NCI-H2081 (cell line): ENCODE data around the gene NUTM2G.
"Not testable (repeated sequence)": the region's sequence is repeated elsewhere in the genome, so short reads cannot be mapped to it uniquely, and the experiment has no call there.

Experiments used
- DNase-seq, 2 experiments: peaks; one replicate each; lab custom pipeline; 2025; lab: John Stamatoyannopoulos, UW

NUTM2G gene, protein sequence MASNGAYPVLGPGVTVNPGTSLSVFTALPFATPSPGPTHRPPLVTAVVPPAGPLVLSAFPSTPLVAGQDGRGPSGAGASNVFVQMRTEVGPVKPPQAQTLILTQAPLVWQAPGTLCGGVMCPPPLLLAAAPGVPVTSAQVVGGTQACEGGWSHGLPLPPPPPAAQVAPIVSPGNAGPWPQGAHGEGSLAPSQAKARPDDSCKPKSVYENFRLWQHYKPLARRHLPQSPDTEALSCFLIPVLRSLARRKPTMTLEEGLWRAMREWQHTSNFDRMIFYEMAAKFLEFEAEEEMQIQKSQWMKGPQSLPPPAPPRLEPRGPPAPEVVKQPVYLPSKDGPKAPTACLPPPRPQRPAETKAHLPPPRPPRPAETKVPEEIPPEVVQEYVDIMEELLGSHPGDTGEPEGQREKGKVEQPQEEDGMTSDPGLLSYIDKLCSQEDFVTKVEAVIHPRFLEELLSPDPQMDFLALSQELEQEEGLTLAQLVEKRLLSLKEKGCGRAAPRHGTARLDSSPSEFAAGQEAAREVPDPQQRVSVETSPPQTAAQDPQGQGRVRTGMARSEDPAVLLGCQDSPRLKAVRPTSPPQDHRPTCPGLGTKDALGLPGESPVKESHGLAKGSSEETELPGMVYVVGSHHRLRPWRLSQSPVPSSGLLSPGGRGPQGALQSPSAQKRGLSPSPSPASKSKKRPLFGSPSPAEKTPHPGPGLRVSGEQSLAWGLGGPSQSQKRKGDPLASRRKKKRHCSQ

DNA sequence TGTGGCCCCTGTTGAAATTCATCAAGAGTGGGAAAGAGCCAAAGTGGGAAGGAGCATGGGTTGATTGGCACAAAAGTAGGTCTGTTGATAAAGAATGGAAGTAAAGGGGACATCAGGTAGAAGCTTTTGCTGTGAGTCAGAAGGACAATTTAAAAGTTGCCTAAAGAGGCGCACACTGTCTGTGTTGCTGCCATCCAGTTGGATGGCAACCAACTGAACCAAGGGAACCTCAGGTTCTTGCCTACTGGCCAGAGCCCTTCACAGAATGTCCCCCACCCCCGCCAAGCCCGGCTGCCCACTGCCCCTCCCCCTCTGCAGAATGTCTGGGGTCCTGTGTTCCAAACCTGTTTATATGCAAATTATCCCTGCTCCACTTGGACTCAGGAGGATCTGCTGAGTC lies at the start of gene NUTM2G:
Gene NUTM2G (plus strand): TSS at position 301 of the 400 bp plus-strand sequence. CDS start 182 bp downstream, outside the sequence.
- DNase-seq: not testable (repeated sequence)

DNA sequence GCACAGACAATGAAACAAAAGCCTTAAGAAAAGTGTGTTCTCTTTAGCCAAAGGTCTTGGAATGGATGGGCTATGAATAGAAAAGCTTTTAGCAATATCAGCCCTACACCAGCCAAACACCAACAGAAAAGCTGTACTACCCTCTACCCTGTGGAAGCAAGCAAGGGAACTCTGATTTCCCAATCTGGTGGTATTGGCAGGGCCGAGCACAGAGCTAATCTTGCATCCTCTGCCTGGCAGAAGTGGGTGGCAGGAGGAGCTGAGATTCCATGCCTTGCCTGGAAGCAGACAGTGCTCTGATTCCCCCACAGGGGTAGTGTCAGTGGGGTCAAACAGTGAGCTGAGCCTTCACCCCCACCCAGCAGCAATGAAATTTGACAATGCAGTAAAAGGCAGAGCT lies 44.7 kb upstream of the NUTM2G start:
- no peak for DNase-seq

DNA sequence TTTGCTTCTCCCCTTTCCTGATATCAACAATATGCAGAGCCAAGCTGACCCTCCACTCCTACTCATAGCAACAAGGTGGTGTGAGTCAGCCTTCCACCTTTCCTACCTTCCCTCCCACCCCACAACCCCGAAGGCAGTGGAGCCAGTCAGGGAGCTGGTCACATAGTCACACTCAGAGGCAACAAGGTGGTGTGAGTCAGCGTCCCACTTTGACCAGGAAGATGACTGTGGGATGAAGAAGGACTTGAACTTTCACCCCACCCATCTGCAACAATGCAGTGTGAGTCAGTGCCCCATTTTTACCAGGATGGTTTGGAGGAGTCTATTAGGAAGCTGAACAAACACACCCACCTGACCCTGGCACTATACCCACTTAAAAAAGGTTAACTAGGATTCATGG lies 44.2 kb upstream of the NUTM2G start:
- no peak for DNase-seq

DNA sequence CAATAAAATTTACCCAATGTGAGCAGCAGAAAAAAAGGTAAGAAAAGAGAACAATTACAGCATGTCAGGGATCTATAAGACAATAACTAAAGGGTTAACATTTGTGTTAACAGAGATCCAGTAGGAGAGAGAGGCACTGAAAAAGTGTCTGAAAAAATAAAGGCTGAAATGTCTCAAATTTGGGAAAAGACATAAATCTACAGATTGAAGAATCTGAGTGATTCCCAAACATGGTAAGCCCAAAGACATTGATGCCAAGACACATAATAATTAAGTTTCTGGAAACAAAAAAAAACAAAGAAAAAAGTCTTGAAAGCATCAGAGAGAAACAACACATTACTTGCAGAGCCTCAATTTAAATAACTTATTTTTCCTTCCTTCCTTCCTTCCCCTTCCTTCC lies 43.2 kb upstream of the NUTM2G start:
- no peak for DNase-seq

DNA sequence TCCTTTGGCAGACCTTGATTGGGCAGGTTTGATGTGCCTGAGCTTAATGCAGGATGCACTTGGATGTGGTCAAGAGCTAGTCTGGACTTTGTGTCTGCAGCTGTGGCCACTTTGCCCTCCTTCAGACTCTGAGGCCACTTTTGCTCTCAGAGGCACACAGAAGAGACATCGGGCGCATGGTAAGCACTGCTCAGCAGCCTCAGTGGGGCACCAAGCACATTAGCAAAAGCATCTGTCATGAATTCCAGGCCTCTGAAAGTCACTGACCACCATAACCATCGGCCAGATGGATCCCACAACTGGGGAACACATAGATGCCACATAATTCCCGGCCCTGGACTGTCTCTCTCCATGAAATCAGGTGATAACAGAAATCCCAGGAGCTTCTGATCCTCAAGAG lies 40.1 kb upstream of the NUTM2G start:
- DNase-seq: no peak

DNA sequence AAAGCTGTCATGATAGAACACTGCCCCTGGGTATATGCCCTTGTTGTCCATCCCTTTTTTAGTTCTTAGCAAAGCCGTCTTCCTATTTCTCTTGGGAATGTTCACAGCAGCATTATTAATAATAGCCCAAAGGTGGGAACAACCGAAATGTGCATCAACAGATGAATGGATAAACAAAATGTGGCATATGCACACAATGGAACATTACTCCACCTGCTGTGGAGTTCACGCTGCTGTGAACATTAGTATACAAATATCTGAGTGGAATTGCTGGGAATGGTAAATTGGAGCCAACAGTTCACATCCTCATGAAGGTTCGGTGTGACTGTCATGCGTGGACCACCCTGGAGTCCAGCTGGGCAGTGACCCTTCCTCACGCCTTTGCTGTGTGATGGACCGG lies 36.5 kb upstream of the NUTM2G start:
- no peak for DNase-seq

DNA sequence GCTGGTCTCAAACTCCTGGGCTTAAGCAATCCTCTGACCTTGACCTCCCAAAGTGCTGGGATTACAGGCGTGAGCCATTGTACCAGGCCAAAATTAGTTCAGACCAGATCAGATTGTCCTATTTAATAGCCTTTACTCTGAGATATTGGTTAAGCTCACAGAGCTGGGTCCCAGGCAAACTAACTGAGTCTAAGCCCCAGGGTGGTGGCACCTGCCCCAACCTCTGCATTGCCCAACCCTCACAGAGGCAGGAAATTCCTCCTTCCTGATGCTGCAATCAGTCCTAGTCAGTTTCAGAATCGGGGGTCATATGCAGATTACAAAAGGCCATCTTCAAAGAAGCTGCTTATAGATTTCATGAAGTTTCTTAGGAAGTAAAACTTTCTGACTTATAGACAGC lies 28.6 kb upstream of the NUTM2G start:
- DNase-seq: not testable (repeated sequence)

DNA sequence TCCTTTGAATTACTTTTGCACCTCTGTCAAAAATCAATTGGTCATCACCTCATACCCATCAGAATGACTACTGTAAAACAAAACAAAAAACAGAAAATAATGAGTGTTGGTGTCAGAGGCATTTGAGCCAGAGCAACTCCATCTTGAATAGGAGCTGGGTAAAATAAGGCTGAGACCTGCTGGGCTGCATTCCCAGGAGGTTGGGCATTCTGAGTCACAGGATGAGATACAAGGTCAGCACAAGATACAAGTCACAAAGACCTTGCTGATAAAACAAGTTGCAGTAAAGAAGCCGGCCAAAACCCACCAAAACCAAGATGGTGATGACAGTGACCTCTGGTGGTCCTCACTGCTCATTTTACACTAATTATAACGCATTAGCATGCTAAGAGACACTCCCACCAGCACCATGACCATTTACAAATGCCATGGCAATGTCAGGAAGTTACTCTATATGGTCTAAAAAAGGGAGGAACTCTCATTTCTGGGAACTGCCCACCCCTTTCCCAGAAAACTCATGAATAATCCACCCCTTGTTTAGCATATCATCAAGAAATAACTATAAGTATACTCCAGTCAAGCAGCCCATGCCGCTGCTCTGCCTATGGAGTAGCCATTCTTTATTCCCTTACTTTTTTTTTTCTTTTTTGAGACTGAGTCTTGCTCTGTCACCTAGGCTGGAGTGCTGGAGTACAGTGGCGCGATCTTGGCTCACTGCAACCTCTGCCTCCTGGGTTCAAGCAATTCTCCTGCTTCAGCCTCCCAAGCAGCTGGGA lies 23.5 kb upstream of the NUTM2G start:
- not testable (repeated sequence) for DNase-seq

DNA sequence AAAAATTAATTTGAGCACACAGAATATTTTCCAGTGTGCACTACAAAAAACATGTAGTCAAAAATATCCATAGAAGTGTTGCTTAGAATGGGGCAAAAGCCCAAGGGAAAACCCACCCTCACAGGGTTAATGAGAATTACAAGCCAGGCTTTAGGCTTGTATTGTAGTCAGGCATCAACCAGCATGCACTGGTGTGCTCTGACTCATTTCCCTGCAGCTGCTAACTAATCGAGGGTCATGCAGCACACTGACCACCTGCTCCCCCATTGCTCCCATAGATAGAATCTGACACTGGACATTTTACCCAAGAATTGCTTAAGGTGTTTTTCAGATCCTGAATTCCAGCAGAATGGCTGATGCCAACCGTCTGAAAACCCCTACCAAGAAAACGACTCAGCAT lies 20.2 kb upstream of the NUTM2G start:
- not testable (repeated sequence) for DNase-seq

DNA sequence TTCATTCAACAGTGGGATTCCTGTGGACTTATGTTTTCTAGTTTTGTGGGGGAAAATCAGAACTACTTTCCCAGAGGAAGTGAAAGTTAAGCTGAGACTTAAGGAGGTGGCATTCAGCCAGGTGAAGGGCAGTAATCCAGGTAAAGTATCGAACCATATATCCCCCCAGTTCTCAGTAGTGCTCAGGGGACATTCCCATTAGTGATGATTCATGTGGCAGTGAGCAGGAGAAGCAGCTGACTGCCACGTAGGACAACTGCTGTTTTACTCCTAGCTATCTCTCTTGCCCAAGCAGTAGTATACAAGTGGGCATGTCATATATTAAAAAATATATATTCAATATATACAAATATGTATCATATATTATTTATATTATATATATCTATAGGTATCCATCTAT lies 13.1 kb upstream of the NUTM2G start:
- DNase-seq: not testable (repeated sequence)

DNA sequence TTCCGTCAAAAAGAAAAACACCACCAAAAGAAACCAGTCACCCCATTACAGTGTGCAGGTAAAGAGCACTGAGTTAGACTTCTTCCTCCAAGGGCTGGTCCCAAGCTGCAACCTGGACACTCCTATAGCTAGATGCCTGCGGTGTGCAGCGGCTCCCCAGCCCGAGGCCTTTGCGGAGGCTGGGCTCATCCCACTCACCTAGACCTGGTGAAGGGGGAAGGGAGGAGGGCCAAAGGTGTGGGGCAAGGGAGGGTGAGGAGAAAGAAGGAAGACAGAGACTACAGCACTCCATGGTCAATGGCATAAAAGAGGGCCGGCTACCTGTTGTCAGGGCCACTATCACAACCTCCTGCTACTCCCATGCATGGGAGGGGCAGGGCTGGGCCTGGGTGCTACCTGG lies 12.1 kb upstream of the NUTM2G start:
- DNase-seq: not testable (repeated sequence)

DNA sequence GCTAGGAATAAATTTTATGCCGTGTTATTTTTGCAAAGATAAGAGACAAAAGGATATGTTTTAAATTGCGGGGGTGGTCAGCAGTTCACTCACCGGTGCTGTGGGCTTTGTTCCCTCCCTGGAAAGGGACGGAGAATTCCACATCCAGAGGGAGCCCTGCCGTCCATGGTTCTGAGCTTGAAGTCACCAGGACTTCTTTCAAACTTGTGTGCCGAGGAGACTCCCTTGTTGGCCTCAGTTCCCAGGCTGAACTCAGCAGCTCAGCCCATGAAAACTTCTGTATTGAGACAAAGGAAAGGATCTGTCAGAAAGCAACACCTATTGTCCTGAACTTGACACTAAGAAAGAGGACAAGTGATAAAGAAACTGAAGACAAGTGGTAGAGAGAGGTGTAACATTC lies 10.1 kb upstream of the NUTM2G start:
- DNase-seq: not testable (repeated sequence)

DNA sequence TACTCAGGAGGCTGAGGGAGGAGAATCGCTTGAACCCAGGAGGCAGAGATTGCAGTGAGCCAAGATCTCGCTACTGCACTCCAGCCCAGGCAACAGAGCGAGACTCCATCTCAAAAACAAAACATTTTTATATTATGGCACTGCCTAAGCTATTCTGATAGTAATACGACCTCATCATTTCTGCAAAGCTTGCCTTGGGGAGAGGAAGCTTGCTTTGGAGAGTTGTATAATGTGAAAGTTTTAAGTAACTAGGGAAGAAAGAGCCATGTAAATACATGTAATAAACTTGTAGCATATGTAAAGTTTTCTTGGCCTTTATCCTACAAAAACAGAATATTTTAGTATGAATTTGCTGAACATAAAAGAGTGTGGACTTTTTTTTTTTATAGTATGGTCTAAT lies 7.8 kb upstream of the NUTM2G start:
- DNase-seq: not testable (repeated sequence)

DNA sequence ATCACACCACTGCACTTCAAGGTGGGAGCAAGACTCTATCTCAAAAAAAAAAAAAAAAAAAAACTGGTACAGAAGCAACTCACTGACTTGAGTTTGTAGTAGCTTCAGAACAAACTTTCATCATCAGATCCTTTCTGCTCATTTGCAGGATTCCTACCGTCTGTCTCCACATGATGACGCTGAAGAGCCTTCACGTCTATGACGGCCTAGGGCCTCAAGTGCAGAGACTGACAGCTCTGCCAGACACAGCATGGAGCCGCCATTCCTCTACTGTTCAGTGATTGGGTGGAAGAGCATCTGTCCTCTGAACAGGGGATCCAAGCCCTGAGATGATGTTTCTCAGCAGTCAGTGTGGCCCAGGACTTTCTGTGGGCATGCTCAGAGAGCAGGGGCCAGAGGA lies 3.1 kb upstream of the NUTM2G start:
- not testable (repeated sequence) for DNase-seq

DNA sequence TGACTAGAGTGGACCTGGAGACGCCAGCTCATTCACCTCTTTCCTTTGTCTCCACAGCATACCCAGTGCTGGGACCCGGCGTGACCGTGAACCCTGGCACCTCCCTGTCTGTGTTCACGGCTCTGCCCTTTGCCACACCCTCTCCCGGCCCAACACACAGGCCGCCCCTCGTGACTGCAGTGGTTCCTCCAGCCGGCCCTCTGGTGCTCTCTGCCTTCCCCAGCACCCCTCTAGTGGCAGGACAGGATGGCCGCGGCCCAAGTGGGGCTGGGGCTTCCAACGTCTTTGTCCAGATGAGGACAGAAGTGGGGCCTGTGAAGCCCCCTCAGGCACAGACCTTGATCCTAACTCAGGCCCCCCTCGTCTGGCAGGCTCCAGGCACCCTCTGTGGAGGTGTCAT lies 3.0 kb downstream of the NUTM2G start:
- not testable (repeated sequence) for DNase-seq

DNA sequence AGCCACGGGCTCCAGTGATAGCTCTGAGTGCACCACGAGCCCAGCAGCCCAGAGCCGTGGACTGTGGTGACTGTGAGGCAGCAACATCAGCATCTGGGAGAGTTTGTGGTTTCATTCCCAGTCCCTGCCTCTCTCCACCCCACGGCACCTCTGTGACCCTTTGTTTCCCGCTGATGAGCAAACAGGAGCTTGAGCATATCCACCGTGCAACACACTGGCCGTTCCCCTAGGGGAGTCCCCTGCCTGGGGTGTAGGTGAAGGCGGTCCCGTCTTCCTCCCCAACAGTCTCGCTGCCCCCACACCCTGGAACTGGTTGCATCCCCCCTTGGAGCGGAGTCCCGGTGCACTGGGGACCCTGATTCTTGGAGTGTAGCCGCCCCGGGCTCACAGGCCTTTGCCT lies 5.5 kb downstream of the NUTM2G start:
- not testable (repeated sequence) for DNase-seq

DNA sequence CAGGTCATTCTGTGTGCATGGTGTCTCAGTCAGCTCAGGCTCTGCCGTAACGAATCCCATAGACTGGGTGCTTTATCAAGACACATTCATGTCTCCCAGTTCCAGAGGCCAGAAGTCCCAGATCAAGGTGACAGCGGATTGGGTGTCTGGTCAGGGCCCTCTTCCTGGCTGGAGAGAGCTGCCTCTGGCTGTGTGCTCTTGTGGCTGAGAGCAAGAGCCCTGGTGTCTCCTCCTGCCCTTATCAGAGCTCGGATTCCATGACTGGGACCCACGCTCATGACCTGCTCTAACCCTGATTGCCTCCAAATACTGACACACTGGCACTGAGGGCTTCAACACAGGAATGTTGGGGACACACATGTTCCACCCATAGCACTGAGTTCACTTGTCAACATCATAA lies 6.1 kb downstream of the NUTM2G start:
- DNase-seq: not testable (repeated sequence)

DNA sequence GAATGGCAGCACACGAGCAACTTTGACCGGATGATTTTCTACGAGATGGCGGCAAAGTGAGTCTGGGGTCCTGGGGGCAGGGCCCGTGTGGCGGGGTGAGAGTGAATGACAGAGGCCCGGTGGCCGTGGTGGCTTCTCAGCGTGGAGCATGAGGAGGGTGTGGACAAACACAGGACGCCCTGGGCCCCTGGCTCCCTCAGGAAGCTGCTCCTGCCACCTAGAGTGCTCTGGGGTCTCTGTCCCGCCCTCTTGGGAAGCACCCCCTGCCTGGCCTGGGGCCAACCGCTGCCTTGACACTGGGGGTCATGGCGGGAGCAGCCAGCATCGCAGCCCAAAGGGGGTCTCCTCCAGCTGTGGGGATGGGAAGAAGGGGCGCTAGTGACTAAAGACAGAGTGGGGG lies 6.8 kb downstream of the NUTM2G start:
- DNase-seq: not testable (repeated sequence)

DNA sequence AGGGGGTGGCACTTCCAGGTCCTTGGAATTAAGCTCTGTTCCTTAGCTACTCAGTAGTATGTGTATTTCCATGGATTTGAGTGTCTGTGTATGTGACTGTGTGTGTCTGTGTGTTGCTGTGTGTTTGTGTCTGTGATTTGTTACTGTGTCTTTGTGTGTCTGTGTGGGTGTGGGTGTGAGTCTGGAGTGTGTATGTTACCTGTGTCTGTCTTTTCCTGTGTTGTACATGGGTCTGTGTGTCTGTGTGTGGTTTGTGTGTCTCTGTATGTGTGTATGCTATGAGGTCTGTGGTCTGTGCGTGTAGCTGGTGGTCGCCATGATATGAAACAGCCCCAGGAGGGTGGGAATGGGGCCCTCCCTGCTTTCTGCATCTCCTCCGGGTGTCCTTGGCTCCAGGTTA lies 8.8 kb downstream of the NUTM2G start:
- not testable (repeated sequence) for DNase-seq

DNA sequence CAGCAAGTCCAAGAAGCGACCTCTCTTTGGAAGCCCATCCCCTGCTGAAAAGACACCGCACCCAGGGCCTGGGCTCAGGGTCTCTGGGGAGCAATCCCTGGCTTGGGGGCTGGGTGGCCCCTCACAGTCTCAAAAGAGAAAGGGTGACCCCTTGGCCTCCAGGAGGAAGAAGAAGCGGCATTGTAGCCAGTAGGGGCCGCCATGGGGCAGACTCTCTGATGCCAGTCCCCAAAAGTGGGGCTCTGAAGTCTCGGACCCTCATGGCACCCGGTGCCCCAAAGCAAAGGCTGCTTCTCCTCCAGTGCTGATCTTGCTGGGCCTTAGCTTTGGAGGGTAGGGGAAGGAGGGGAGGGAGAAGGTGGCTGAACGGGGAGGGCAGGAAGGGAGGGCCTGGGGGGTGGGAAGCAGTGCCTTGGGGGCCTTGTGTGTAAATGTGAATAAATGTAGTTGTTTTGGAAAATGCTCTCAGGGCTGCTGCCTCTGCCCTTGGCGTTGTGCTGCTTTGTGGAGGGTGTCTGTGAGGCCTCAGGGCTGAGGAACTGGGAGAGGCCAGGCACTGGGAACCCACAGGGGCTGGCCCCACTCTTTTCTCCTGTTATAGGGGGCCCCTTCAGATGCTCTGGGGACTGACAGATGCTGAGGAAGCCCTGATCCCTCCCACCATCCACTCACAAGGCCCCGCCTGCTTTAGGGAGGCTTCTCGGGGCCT lies 10.5 kb downstream of the NUTM2G start:
- not testable (repeated sequence) for DNase-seq

DNA sequence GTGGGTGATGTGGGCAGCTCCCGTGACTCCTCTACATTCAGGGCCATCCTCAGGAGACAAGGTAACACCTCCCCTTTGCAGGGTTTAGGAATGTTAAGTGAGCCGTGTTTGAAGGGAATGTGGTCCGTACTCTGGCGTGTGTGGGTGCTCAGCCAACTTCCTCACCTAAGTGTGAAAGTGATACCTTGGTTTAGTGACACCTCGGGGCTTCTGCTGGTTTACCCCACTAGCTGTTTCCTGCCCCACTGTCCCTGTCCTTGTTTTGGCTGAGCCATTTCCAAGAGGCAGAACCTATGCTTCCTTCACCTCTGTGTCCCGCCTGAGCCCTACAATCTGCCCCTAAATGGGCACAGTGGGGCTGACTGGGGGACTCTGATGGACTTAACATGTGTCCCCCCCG lies 12.3 kb downstream of the NUTM2G start:
- not testable (repeated sequence) for DNase-seq

DNA sequence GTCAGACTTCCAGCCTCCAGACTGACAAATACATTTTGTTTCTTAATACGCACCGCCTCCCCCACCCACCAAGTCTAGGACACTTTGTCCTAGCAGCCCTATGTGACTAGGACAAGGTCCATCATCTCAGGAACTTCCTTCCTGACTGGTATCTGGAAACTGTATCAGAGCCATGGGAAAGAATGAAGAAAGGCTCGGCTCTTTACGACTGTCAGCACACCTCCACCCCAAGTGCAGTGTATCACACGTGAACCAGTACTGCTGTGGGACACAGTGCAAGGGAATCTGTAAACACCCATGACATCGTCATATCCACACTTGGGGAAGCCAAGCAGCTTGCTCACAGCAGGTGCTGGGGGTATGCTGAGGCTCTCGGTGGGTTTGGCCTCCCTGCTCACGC lies 13.0 kb downstream of the NUTM2G start:
- not testable (repeated sequence) for DNase-seq
